Kidney (tissue), 14 donors: ENCODE measurements around the gene HOXD13. TPM values are rescaled to one million over a fixed set of nuclear protein-coding genes. Genes with fewer than 3 reads are reported as not detected.

Source experiments
- DNase-seq, 5 donors: peaks; one replicate each; pipeline ENCODE4 v3.0.0-alpha.2; 2013 to 2020
- FAIRE-seq: peaks from 2 replicates; lab custom pipeline; 2012; peaks lifted over from hg19 to GRCh38; lab: Jason Lieb, UNC
- H3K27ac ChIP-seq, 2 donors: one replicate each; pipeline ENCODE4 v1.7.0; 2013; ENCODE audit warnings: low read depth in 2 of 2, low read length in 2 of 2, inconsistent platforms in 1 of 2
- H3K27me3 ChIP-seq: one replicate; pipeline ENCODE4 v1.7.1; 2013; ENCODE audit warnings: low read length, inconsistent platforms; ENCODE audit not compliant: control insufficient read depth, insufficient read depth
- H3K36me3 ChIP-seq, 3 donors: one replicate each; pipeline versions ENCODE4 v1.7.0 to v1.7.1; 2013; ENCODE audit warnings: low read length in 3 of 3, control low read depth in 1 of 3, inconsistent platforms in 1 of 3; ENCODE audit not compliant: insufficient read depth in 3 of 3, control insufficient read depth in 2 of 3
- H3K4me1 ChIP-seq, 3 donors: one replicate each; pipeline versions ENCODE4 v1.7.0 to v1.7.1; 2013; ENCODE audit warnings: low read length in 3 of 3, inconsistent platforms in 1 of 3, low read depth in 1 of 3; ENCODE audit not compliant: control insufficient read depth in 2 of 3, insufficient read depth in 2 of 3
- H3K4me3 ChIP-seq, 3 donors: one replicate each; pipeline versions ENCODE4 v1.7.0 to v1.8.1; 2013; ENCODE audit warnings: low read length in 3 of 3, control low read depth in 1 of 3, inconsistent platforms in 1 of 3
- H3K9ac ChIP-seq, 3 donors: one replicate each; pipeline versions ENCODE4 v1.7.0 to v1.7.1; 2013; ENCODE audit warnings: low read length in 3 of 3, control low read depth in 1 of 3, inconsistent platforms in 1 of 3
- H3K9me3 ChIP-seq, 3 donors: one replicate each; pipeline versions ENCODE4 v1.7.0 to v1.7.1; 2013; ENCODE audit warnings: low read length in 3 of 3, control low read depth in 1 of 3, inconsistent platforms in 1 of 3; ENCODE audit not compliant: control insufficient read depth in 2 of 3, insufficient read depth in 1 of 3
- CTCF ChIP-seq: IDR thresholded peaks from 3 replicates; pipeline ENCODE4 v1.5.1; 2012; ENCODE audit warnings: mild to moderate bottlenecking, moderate library complexity, borderline replicate concordance; ENCODE audit not compliant: insufficient read depth; ENCODE audit errors: extremely low read depth
- intact Hi-C: fragments of 100-400 bp; cut with DNase I; formaldehyde crosslinking; loops from one replicate; pipeline ENCODE4 v1.11.1; 2022
- polyA plus RNA-seq: library from polyadenylated mRNA; stranded (reverse); fragments of 350-450 nt; fragmentation: Illumina TruSeq; extraction: RNeasy Lipid Tissue Mini Kit (QIAGEN cat#74804); gene quantifications from one replicate; pipeline ENCODE4 v1.2.3, GENCODE V29; 2014; ENCODE audit warnings: low read depth, low replicate concordance; ENCODE audit not compliant: insufficient read depth
- total RNA-seq: library from RNA; stranded (reverse); fragmentation: NEBNext Ultra II Directional; extraction: Animal tissue kit (Norgen Biotek cat#: 25700); gene quantifications from one replicate; pipeline ENCODE4 v1.2.1, GENCODE V29; 2021
- donor health status: control.
- donor health status: control.
- donor health status: control.
- donor health status: control.
- donor health status: control.
- donor health status: DM: yes; HTN: yes; CAD: no.
- donor health status: Normal renal cell carcinoma (clear cell type).

The HOXD13 gene
- total and polyA plus RNA-seq, 2 donors from 2014 or later: not detected

GRCh38 chr2:176131848-176132158 is 39.3 kb downstream of the HOXD13 start:
- no peaks in the 10 kb centered on the region for H3K27me3 ChIP-seq
- H3K9me3 ChIP-seq: no peaks in the 10 kb centered on the region
- peak overlapping the region; percentile 94 to 97 for H3K27ac ChIP-seq
- H3K9ac ChIP-seq: peak overlapping the region; percentile 90 to 96 (median 95)
- DNase-seq (no peak), FAIRE-seq (no peak)
- peaks cover 5 to 12% (median 8%) of the 10 kb centered on the region in 3 donors for H3K4me1 ChIP-seq
- TF ChIP-seq CTCF: no peak
- peak overlapping the region; percentile 67 to 85 (median 81) for H3K4me3 ChIP-seq
- intact Hi-C loops: no loop called here
- no peaks in the 10 kb centered on the region for H3K36me3 ChIP-seq

GRCh38 chr2:176132205-176133171 is 40.0 kb downstream of the HOXD13 start:
- no peaks in the 10 kb centered on the region for H3K9me3 ChIP-seq
- H3K4me1 ChIP-seq: peaks cover 5 to 12% (median 7%) of the 10 kb centered on the region in 3 donors
- DNase-seq: peak in 3 of 5 donors; percentile 43 to 69 (median 54)
- H3K9ac ChIP-seq: peak overlapping the region; percentile 75 to 96 (median 95)
- no peaks in the 10 kb centered on the region for H3K36me3 ChIP-seq
- peak overlapping the region; percentile 67 to 85 (median 81) for H3K4me3 ChIP-seq
- no peak for FAIRE-seq
- intact Hi-C loops: no loop called here
- TF ChIP-seq CTCF: no peak
- no peaks in the 10 kb centered on the region for H3K27me3 ChIP-seq
- H3K27ac ChIP-seq: peak overlapping the region; percentile 85 to 97

GRCh38 chr2:176133389-176133788 is 40.9 kb downstream of the HOXD13 start:
- intact Hi-C loops: no loop called here
- FAIRE-seq: no peak

More at GRCh38 chr2:176133389-176133788, 40.9 kb downstream of the HOXD13 start:
- H3K27me3 ChIP-seq: no peaks in the 10 kb centered on the region
- no peak for TF ChIP-seq CTCF
- peak overlapping the region in 2 of 3 donors; percentile 81 to 85 for H3K4me3 ChIP-seq
- no peaks in the 10 kb centered on the region for H3K36me3 ChIP-seq
- peak overlapping the region; percentile 63 to 96 (median 95) for H3K9ac ChIP-seq
- DNase-seq: peak in 1 of 5 donors; percentile 45
- peaks cover 3 to 12% (median 7%) of the 10 kb centered on the region in 3 donors for H3K4me1 ChIP-seq
- peak overlapping the region; percentile 85 to 97 for H3K27ac ChIP-seq
- no peaks in the 10 kb centered on the region for H3K9me3 ChIP-seq
